Heart left ventricle (tissue), 16 donors: ENCODE measurements around the gene MRPS18A. TPM values are rescaled to one million over a fixed set of nuclear protein-coding genes. Genes with fewer than 3 reads are reported as not detected.
A peak's percentile ranks its signal among the peaks of the same experiment; 100 is the strongest.

Experiments
- ATAC-seq, 4 donors: fragments of 200-7000 bp; cut with Tn5 transposase; one replicate each; pipeline ENCODE4 v1.9.1; 2020 to 2022; ENCODE audit warnings: moderate library complexity in 4 of 4, mild to moderate bottlenecking in 3 of 4, moderate number of reproducible peaks in 1 of 4
- DNase-seq, 5 donors: peaks; one replicate each; pipeline ENCODE4 v3.0.0-alpha.2; 2020
- H3K27ac ChIP-seq, 12 donors: fragments of 200-600 bp; sonication (generic) in 4 of 12; one replicate each; pipeline versions ENCODE4 v1.5.0 to v1.8.0; 2016 to 2022; ENCODE audit warnings: mild to moderate bottlenecking in 2 of 12
- H3K27me3 ChIP-seq, 9 donors: fragments of 200-600 bp; sonication (generic) in 2 of 9; one replicate each; pipeline versions ENCODE4 v1.5.1 to v1.8.0; 2016 to 2022; ENCODE audit warnings: mild to moderate bottlenecking in 3 of 9
- H3K36me3 ChIP-seq, 9 donors: fragments of 200-600 bp; sonication (generic) in 2 of 9; one replicate each; pipeline versions ENCODE4 v1.5.0 to v1.8.0; 2018 to 2022; ENCODE audit warnings: mild to moderate bottlenecking in 2 of 9
- H3K4me1 ChIP-seq, 12 donors: fragments of 200-600 bp; sonication (generic) in 4 of 12; one replicate each; pipeline versions ENCODE4 v1.5.0 to v1.8.0; 2016 to 2022; ENCODE audit warnings: mild to moderate bottlenecking in 3 of 12
- H3K4me3 ChIP-seq, 12 donors: fragments of 200-600 bp; sonication (generic) in 4 of 12; one replicate each; pipeline versions ENCODE4 v1.5.0 to v1.8.0; 2017 to 2022; ENCODE audit warnings: mild to moderate bottlenecking in 9 of 12, moderate library complexity in 4 of 12
- H3K9me3 ChIP-seq, 12 donors: fragments of 200-600 bp; sonication (generic) in 4 of 12; one replicate each; pipeline versions ENCODE4 v1.5.0 to v1.8.0; 2016 to 2022; ENCODE audit warnings: mild to moderate bottlenecking in 1 of 12
- CTCF ChIP-seq, 12 donors: fragments of 200-600 bp; sonication (generic) in 4 of 12; IDR thresholded peaks; one replicate each; pipeline versions ENCODE4 v1.5.0 to v1.8.0; 2018 to 2022; ENCODE audit warnings: antibody characterized with exemption in 12 of 12, mild to moderate bottlenecking in 5 of 12
- POLR2A ChIP-seq, 2 donors: fragments of 450-650 bp; IDR thresholded peaks; one replicate each; pipeline ENCODE4 v1.6.1; 2017; ENCODE audit warnings: antibody characterized with exemption in 2 of 2, mild to moderate bottlenecking in 2 of 2, moderate library complexity in 2 of 2
- WGBS, 4 donors: extraction: QIAGEN DNeasy Blood & Tissue Kit in 2 of 4; methylation state at CpG; one replicate each; pipeline versions ENCODE4 v1.1.5 to v1.1.7; 2013 to 2018; 5-methylcytosine and 5-hydroxymethylcytosine counted together
- intact Hi-C, 10 donors: fragments of 100-400 bp; cut with DNase I; formaldehyde crosslinking; loops; one replicate each; pipeline versions ENCODE4 v1.11.1 to v1.14.2; 2022
- polyA plus RNA-seq, 2 donors: library from polyadenylated mRNA; stranded (reverse); fragments of 200-250 nt; gene quantifications; one replicate each; pipeline ENCODE4 v1.2.3, GENCODE V29; 2013
- total RNA-seq, 9 donors: library from RNA; depleted of rRNA in 2 of 9; stranded (reverse); fragments of >200 nt in 2 of 9; fragmentation: NEBNext Ultra II Directional in 3 of 9; extraction: Animal tissue kit (Norgen Biotek cat#: 25700) in 3 of 9; gene quantifications; one replicate each; pipeline versions ENCODE4 v1.1.0 to v1.2.4, GENCODE V29; 2016 to 2023
- donor health status: ischemic (EF 13 %, LVEDD 7.1; RV severe dilation, severe dysfunction).
- donor health status: healthy with polysubstance abuse.
- donor health status: DM: no; HTN: yes; CAD: no.
- donor health status: DM: no; HTN: no; CAD: no.
- donor health status: ischemic (EF 25% LVEDD 6.9; RV normal size, moderate dysfunction).
- donor health status: ischemic (EF 25% LVEDD 5.7; RV mildly dilated, moderate dysfunction).
- donor health status: healthy.
- donor health status: DM: yes; HTN: yes; CAD: no.
- donor health status: ischemic (EF 35%, LVEDD 5.7; RV mildly dilated, moderate dysfunction).
- donor health status: nonischemic (EF 11% LVEDD 7.7; RV severe dilation, severe dysfunction).
- donor health status: DM: yes; HTN: yes; CAD: no.
- donor health status: PGD.
- donor health status: ischemic (EF 29% LVEDD 5.4; RV normal size, mild dysfunction).
- donor health status: nonischemic (EF 23%, LVEDD 6.1; RV moderate dilation, normal function).

Gene MRPS18A
- total and polyA plus RNA-seq, 11 donors, result 37.4 to 105 (median 44.3) TPM

GRCh38 chr6:43670623-43670986, 17.0 kb downstream of the MRPS18A start:
- H3K36me3 ChIP-seq, result peaks cover 0 to 56% (median 52%) of the 10 kb centered on the region in 9 donors
- peak overlapping the region in 11 of 12 donors; percentile 59 to 87 (median 78) for H3K27ac ChIP-seq

GRCh38 chr6:43669922-43670622, 17.5 kb downstream of the MRPS18A start:
- Histone ChIP-seq H3K27me3 (no peaks in the 10 kb centered on the region), H3K36me3 (peaks cover 0 to 51% (median 47%) of the 10 kb centered on the region in 9 donors), H3K4me1 (peaks cover 11 to 53% (median 38%) of the 10 kb centered on the region in 12 donors), H3K27ac (peak overlapping the region; percentile 55 to 87 (median 78)), H3K4me3 (no peak overlapping the region), H3K9me3 (no peaks in the 10 kb centered on the region)
- intact Hi-C loops, result loop anchor here (2.0 to 10.0 kb wide), 13 partner anchors 52 to 409 kb away; partner anchors contain the start of gene VEGFA (in 3 of the 10)
- no peak for TF ChIP-seq POLR2A (IDR thresholded peaks at IDR 0.05)
- TF ChIP-seq CTCF (IDR thresholded peaks at IDR 0.05), result no peak
- DNase-seq (no peak), ATAC-seq (peak in 2 of 4 donors; percentile 13 to 40)
- 66 to 79% (median 78%) methylated on average over 6 of the region's 6 CpGs for WGBS, 4 donors

More at GRCh38 chr6:43670623-43670986, 17.0 kb downstream of the MRPS18A start:
- no peak for TF ChIP-seq CTCF (IDR thresholded peaks at IDR 0.05)
- TF ChIP-seq POLR2A (IDR thresholded peaks at IDR 0.05), result no peak
- intact Hi-C loops, result no loop called here
- 97 to 100% (median 99%) methylated on average over 6 of the region's 6 CpGs for WGBS, 4 donors
- no peaks in the 10 kb centered on the region for H3K27me3 ChIP-seq
- ATAC-seq (no peak), DNase-seq (no peak)
- H3K9me3 ChIP-seq, result no peaks in the 10 kb centered on the region
- no peak overlapping the region for H3K4me3 ChIP-seq
- peaks cover 11 to 53% (median 38%) of the 10 kb centered on the region in 12 donors for H3K4me1 ChIP-seq

GRCh38 chr6:43669050-43669921, 18.3 kb downstream of the MRPS18A start:
- H3K36me3 ChIP-seq, result peaks cover 0 to 43% (median 39%) of the 10 kb centered on the region in 9 donors
- H3K27me3 ChIP-seq, result no peaks in the 10 kb centered on the region
- TF ChIP-seq CTCF (IDR thresholded peaks at IDR 0.05) (no peak), POLR2A (IDR thresholded peaks at IDR 0.05) (no peak)
- WGBS, 4 donors, result 24 to 53% (median 37%) methylated on average over 11 to 15 of the region's 15 CpGs
- peak; percentile 53 to 73 (median 68) for ATAC-seq
- H3K27ac ChIP-seq, result peak overlapping the region; percentile 55 to 87 (median 78)
- no peak overlapping the region for H3K4me3 ChIP-seq
- DNase-seq, result peak; percentile 77 to 88 (median 81)
- intact Hi-C loops, result loop anchor here (2.0 to 10.0 kb wide), 13 partner anchors 53 to 410 kb away; partner anchors contain the start of gene VEGFA (in 3 of the 10)
- peaks cover 11 to 53% (median 38%) of the 10 kb centered on the region in 12 donors for H3K4me1 ChIP-seq
- H3K9me3 ChIP-seq, result no peaks in the 10 kb centered on the region
